Glutamatergic neuron (in vitro differentiated cells): Measurements from ENCODE around the gene ABCA4. TPM values are rescaled to one million over a fixed set of nuclear protein-coding genes. Genes with fewer than 3 reads are reported as not detected.

ENCODE experiments used
- DNase-seq: peaks from one replicate; pipeline ENCODE4 v3.0.0; 2022
- H3K27ac Mint-ChIP-seq: one replicate; pipeline ENCODE4 v1.8.0; 2020; ENCODE audit warnings: mild to moderate bottlenecking, mixed read lengths, inconsistent platforms; ENCODE audit not compliant: unreplicated experiment
- H3K27me3 Mint-ChIP-seq: one replicate; pipeline ENCODE4 v1.8.0; 2020; ENCODE audit warnings: mild to moderate bottlenecking, moderate library complexity, mixed read lengths, inconsistent platforms; ENCODE audit not compliant: unreplicated experiment
- H3K36me3 Mint-ChIP-seq: one replicate; pipeline ENCODE4 v1.8.0; 2020; ENCODE audit warnings: mild to moderate bottlenecking, mixed read lengths, inconsistent platforms; ENCODE audit not compliant: unreplicated experiment
- H3K4me1 Mint-ChIP-seq: one replicate; pipeline ENCODE4 v1.8.0; 2020; ENCODE audit warnings: mild to moderate bottlenecking, low read depth, mixed read lengths, inconsistent platforms; ENCODE audit not compliant: unreplicated experiment
- H3K4me3 Mint-ChIP-seq: one replicate; pipeline ENCODE4 v1.8.0; 2020; ENCODE audit warnings: mild to moderate bottlenecking, mixed read lengths, inconsistent platforms; ENCODE audit not compliant: unreplicated experiment
- H3K9me3 Mint-ChIP-seq: one replicate; pipeline ENCODE4 v1.8.0; 2020; ENCODE audit warnings: mild to moderate bottlenecking, moderate library complexity, mixed read lengths, inconsistent platforms; ENCODE audit not compliant: unreplicated experiment
- total RNA-seq: library from RNA; stranded (reverse); fragmentation: NEBNext Ultra II Directional; extraction: Animal tissue kit (Norgen Biotek cat#: 25700); gene quantifications from one replicate; pipeline ENCODE4 v1.2.1, GENCODE V29; 2021; ENCODE audit not compliant: unreplicated experiment
- TF ChIP-seq, protein P1 (sequence below): fragments of 200-600 bp; sonication (generic); IDR thresholded peaks from one replicate; pipeline ENCODE4 v1.5.0; 2021; ENCODE audit not compliant: partially characterized antibody, unreplicated experiment

The ABCA4 gene
- total RNA-seq, 1 donor from 2014 or later: 0.61 TPM

DNA sequence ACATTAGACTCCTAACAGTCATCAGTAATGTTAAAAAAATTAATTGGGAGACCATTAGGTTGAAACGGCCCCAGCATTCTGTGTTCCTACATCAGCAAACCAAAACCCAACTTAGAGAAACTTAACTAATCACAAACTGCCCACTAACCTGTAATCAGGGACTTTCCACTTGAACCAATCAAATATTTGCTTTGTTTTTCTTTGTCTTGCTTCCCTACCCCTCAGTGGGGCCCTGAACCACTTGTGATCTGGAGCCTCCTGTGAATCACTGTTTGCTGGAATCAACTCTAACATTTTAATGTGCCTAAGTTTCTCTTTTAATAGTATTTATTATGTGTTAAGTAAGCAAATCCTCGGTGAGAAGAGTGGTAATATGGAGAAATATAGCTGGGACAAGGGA is 64.0 kb downstream of the ABCA4 start:
- Mint-ChIP-seq H3K4me3 (no peak overlapping the region), H3K36me3 (no peaks in the 10 kb centered on the region), H3K27ac (no peak overlapping the region), H3K9me3 (peaks cover 2% of the 10 kb centered on the region), H3K4me1 (no peaks in the 10 kb centered on the region), H3K27me3 (peaks cover 2% of the 10 kb centered on the region)
- no peak for DNase-seq
- TF ChIP-seq, protein P1, sequence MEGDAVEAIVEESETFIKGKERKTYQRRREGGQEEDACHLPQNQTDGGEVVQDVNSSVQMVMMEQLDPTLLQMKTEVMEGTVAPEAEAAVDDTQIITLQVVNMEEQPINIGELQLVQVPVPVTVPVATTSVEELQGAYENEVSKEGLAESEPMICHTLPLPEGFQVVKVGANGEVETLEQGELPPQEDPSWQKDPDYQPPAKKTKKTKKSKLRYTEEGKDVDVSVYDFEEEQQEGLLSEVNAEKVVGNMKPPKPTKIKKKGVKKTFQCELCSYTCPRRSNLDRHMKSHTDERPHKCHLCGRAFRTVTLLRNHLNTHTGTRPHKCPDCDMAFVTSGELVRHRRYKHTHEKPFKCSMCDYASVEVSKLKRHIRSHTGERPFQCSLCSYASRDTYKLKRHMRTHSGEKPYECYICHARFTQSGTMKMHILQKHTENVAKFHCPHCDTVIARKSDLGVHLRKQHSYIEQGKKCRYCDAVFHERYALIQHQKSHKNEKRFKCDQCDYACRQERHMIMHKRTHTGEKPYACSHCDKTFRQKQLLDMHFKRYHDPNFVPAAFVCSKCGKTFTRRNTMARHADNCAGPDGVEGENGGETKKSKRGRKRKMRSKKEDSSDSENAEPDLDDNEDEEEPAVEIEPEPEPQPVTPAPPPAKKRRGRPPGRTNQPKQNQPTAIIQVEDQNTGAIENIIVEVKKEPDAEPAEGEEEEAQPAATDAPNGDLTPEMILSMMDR: no peak

DNA sequence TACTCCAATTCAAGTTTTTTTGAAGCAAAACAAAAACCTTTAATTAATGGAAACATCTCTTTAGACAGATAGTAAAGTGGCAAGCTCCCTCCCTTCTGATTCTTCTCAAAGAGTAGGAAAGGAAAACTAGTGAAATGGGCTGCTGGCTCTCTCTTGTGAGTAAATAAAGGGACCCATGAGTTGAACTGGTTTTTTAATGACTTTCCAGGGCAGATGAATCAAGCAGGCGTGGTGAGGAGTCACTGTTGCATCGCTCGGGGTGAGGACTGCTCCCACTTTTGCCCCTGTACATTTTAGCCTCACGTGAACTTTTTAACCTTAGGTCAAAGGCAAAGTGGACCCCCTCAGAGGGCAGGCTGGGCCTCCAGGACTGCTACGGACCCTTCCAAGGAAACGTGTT is 64.8 kb downstream of the ABCA4 start:
- DNase-seq: no peak
- no peak overlapping the region for H3K4me3 Mint-ChIP-seq
- H3K27ac Mint-ChIP-seq: no peak overlapping the region
- H3K36me3 Mint-ChIP-seq: no peaks in the 10 kb centered on the region
- H3K9me3 Mint-ChIP-seq: peaks cover 2% of the 10 kb centered on the region
- TF ChIP-seq, protein P1: no peak
- no peaks in the 10 kb centered on the region for H3K4me1 Mint-ChIP-seq
- H3K27me3 Mint-ChIP-seq: peaks cover 2% of the 10 kb centered on the region

DNA sequence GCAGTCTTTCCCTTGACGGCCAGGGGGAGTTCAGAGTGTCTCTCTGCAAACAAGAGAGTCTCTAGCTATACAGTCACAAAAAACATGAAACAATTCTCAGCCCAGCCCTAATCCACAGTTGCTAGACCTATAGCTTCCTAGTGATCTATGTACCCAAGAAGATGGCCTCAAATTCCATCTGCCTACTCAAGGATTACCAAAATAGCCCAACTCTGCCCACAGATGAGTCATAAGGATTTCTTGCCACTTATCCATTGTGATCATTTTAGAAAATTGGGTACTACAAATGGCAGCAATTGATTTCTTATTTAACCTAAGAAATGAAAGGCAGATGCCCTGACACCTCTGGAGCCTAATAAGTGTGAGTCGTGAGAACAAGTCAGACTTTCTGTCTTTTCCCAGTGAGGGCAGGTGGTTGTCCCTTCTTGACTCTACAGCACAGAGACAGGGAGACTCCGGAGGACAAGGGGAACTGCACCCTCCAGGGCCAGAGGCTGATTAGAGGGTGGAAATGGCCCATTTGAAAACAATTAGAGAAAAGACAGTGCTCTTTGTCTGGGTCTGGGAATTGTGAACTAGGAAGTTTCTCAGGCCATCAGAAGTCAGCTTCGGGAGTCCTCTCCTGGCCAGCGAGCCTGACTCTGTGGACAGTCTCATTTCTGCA is 65.4 kb downstream of the ABCA4 start:
- DNase-seq: no peak
- H3K4me3 Mint-ChIP-seq: no peak overlapping the region
- H3K27me3 Mint-ChIP-seq: peaks cover 2% of the 10 kb centered on the region
- no peaks in the 10 kb centered on the region for H3K4me1 Mint-ChIP-seq
- peaks cover 2% of the 10 kb centered on the region for H3K9me3 Mint-ChIP-seq
- no peaks in the 10 kb centered on the region for H3K36me3 Mint-ChIP-seq
- TF ChIP-seq, protein P1: no peak
- no peak overlapping the region for H3K27ac Mint-ChIP-seq

DNA sequence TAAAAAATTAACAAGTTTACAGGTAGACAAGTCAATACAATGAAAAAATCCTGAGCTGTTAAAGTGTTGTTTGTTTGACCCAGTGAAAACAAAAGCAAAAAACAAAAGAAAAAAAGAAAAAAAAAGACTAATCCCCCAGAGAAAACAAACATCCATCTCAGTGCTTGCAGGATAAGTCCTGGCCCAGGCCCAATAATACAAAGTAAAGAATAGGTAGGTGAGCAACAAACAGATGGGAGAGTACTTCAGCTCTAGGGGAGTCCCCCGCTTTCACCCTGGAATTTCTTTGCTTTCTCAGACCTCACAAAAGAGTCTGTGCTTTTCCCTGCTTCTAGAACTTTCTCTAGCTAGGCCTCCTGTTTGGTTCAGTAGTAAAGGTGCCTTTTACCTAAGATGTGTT is 70.3 kb downstream of the ABCA4 start:
- Mint-ChIP-seq H3K27me3 (peaks cover 2% of the 10 kb centered on the region), H3K9me3 (no peaks in the 10 kb centered on the region), H3K4me1 (peaks cover 8% of the 10 kb centered on the region), H3K36me3 (no peaks in the 10 kb centered on the region), H3K27ac (no peak overlapping the region), H3K4me3 (no peak overlapping the region)
- DNase-seq: no peak
- TF ChIP-seq, protein P1: no peak

DNA sequence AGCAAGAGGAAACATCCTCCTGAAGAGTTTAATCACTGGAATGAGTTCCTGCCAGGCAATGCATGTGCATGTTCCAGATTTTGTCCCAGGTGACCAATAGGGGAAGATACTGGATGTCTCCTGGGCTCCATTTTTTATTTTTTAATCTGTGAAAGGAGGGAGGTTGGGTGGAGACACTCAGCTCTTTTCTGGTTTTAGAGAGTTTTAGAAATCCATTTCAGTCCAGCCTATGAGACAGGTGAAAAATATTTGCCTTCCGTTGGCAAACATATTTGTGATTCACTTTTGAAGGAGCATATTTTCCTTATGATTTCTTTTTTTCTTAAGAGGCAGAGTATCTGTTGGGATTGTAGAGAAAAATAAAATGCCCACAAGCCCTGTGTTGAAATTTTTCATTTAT is 70.7 kb downstream of the ABCA4 start:
- peaks cover 8% of the 10 kb centered on the region for H3K4me1 Mint-ChIP-seq
- no peak for DNase-seq
- H3K27me3 Mint-ChIP-seq: peaks cover 4% of the 10 kb centered on the region
- no peak overlapping the region for H3K27ac Mint-ChIP-seq
- H3K9me3 Mint-ChIP-seq: no peaks in the 10 kb centered on the region
- H3K36me3 Mint-ChIP-seq: no peaks in the 10 kb centered on the region
- H3K4me3 Mint-ChIP-seq: no peak overlapping the region
- TF ChIP-seq, protein P1: no peak
